HCEC 1CT (cell line): ENCODE results near the gene ATP5MC3.

Experiments
- DNase-seq: peaks from one replicate; pipeline ENCODE4 v3.0.0-alpha.2; 2017

Gene ATP5MC3

GRCh38 chr2:175167792-175168563 is 13.5 kb downstream of the ATP5MC3 start, which contains the start of gene ATF2:
Gene ATF2, minus strand, starts transcription at chr2:175168203. Its CDS starts 31,760 bp downstream, at chr2:175136443.
- peak; percentile 100 for DNase-seq

GRCh38 chr2:175167076-175167791 is 14.3 kb downstream of the ATP5MC3 start:
- DNase-seq = peak; percentile 39

- DNase-seq = no peak
These were observed 15.2 kb downstream of the ATP5MC3 start for GRCh38 chr2:175166216-175166824.

DNA sequence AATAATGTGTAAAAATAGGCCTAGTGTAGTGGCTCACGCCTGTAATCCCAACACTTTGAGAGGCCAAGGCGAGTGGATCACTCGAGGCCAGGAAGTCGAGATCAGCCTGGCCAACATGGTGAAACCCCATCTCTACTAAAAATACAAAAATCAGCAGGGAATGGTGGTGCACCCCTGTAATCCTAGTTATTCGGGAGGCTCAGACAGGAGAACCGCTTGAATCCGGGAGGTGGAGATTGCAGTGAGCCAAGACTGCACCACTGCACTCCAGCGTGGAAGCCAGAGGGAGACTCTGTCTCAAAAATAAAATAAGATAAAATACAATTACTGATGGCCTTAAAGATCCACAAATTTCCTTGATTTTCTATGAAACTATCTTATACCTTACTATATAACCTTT is 17.3 kb downstream of the ATP5MC3 start:
- DNase-seq = no peak

- DNase-seq = no peak
These were observed 22.6 kb downstream of the ATP5MC3 start for GRCh38 chr2:175158894-175159293.

DNA sequence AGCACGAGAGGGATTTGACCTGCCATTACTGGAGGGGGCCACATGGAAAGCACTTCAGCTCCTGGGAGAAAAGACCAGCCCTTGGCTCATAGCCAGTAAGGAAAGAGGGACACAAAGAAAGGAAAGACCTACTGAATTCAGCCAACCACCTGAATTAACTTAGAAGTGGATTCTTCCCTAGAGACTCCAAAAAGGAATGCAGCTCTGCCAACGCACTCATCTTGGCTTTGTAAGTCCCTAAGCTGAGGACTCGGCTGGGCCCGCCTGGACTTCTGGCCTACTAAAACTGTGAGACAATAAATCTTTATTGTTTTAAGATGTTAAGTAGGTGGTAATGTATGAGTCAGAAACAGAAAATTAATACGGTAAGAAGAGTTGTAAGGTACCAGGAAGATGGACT is 25.0 kb downstream of the ATP5MC3 start:
- DNase-seq = no peak

- DNase-seq = peak; percentile 92
These were observed 26.8 kb downstream of the ATP5MC3 start for GRCh38 chr2:175154661-175155082.

DNA sequence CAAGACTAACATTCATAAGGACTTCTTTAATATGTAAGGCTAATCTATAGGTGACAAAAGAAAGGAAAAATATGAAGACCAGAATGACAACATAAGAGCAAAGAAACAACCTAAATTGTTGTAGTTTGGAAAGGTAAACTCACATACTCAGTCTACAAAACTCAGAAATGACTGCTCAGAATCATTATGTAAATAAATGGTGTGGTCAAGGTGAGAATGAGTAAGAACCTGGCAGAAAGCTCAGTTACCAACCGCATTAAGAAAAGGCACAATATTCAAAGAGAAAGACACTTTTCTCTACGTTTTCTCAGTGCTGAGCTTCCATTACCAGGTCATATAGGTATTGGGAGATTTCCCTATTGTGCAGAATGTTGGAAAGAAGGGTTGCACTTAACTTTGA is 29.3 kb downstream of the ATP5MC3 start:
- no peak for DNase-seq

- DNase-seq = peak; percentile 11
These were observed 29.7 kb downstream of the ATP5MC3 start for GRCh38 chr2:175151791-175152190.

- peak; percentile 61 for DNase-seq
These were observed 34.3 kb downstream of the ATP5MC3 start for GRCh38 chr2:175147186-175147585.

GRCh38 chr2:175143678-175144077 is 37.8 kb downstream of the ATP5MC3 start:
- DNase-seq = no peak

DNA sequence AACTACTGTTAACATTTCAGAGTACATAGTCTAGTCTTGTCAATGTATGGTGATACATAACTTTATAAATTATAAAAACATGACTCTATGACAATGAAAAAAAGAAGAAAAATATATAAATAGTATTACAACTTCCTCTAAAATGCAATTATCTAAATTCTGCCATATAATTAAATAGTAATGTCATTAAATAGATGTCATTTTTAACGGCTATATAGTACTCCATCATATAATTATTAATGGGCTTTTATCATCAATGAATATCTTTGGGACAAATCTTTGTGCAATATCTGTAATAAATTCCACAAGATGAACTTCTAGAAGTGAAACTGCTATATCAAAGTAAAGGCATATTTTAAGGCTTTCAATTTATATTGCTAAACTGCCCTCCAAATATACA is 38.3 kb downstream of the ATP5MC3 start:
- no peak for DNase-seq

DNA sequence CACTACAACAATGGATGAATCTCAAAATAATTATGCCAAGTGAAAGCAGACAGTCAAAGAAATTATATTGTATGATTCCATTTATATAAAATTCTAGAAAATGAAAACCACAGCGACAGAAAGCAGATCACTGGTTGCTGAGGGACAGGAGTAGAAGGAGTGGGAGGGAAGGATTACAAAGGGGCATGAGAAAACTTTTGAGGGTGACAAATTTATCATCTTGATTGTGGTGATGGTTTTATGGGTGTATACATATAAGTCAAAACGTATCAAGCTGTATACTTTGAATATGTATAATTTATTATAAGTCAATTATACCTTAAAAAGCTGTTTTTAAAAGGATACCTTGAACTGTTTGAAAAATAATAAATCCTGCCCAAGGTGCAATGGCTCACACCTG is 41.2 kb downstream of the ATP5MC3 start:
- no peak for DNase-seq

- DNase-seq = no peak
These were observed 43.7 kb downstream of the ATP5MC3 start for GRCh38 chr2:175137793-175138192.

DNA sequence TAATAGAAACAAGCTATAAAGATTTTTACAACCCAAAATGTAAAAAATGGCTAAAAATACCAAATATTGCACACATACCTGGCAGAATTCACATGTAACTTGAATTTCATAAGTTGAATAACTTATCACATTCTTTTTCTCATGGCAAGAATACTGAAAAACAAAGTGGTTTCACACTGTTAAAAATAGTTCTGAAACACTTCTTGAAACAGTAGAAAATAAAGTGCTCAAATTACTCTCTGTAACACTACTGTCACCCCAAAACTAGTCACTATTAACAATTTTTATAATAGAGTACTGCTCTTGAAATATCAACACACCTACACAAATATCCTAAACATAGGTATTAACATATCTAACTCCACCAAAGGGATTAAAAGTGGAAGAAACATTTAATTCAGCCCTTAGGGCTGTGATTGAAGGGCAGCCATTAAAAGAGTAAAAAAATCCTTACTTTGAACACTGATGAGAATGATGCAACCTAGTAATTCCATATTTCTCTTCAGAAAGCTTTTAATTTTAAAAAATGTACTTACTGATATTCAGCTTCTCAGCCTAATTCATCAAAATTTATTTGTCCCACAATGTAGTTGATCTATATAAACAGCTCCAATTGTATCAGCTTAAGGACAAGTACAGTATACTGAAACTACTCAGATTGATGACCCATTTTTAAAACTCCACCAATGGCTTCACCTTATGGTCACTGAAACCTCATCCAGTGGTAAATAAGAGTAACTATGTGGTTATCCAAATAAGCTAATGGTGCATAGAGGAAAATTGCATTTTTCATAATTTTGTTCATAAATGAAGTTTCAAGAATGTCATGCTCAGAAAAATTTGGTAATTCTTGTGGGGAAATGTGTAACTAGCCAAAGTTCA is 44.9 kb downstream of the ATP5MC3 start:
- no peak for DNase-seq

DNA sequence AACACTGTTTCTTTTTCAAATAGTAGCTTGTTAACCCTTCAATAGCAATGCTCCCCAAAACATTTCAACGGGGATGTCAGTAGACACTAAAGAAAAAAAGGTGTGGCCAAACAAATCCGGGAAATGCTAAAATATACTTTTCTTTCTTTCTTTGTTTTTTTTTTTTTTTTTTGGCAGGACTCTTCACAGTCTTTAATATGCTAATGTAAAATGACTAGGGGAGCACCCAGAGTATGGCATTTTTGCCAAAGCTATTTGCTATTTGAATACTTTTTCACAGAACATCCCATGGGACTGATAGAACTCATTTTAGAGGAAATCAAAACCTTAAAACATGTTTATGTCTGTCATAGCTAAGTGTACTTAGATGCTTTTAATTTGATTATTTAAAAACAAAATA is 45.6 kb downstream of the ATP5MC3 start:
- no peak for DNase-seq

DNA sequence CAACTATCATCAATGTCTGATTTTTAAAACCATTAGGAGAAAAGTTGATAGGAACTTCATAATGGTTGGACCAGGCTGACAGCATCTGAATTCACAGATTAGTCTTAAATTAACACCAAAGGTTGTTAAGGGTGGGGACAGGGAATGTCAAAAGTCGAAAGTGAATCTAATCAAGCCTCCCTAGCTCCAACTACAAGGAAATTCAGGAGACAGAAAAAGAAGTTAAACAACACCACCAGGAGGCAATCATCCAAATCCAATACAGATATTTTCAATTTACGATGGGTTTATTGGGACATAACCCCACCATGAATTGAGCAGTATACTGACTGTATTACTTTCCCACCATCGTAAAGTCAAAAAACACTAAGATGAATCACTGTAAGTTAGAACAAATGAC is 46.3 kb downstream of the ATP5MC3 start:
- DNase-seq = no peak

GRCh38 chr2:175131252-175131651 is 50.3 kb downstream of the ATP5MC3 start:
- DNase-seq = no peak

GRCh38 chr2:175126661-175127060 is 54.8 kb downstream of the ATP5MC3 start:
- no peak for DNase-seq
